Retina (tissue), 1 donor: ENCODE measurements around the gene SH2D3A.
"Not testable (repeated sequence)": the region's sequence is repeated elsewhere in the genome, so short reads cannot be mapped to it uniquely, and the experiment has no call there.

ENCODE experiments used
- DNase-seq: peaks from one replicate; pipeline ENCODE4 v3.0.0-alpha.2; 2016

The SH2D3A gene

DNA sequence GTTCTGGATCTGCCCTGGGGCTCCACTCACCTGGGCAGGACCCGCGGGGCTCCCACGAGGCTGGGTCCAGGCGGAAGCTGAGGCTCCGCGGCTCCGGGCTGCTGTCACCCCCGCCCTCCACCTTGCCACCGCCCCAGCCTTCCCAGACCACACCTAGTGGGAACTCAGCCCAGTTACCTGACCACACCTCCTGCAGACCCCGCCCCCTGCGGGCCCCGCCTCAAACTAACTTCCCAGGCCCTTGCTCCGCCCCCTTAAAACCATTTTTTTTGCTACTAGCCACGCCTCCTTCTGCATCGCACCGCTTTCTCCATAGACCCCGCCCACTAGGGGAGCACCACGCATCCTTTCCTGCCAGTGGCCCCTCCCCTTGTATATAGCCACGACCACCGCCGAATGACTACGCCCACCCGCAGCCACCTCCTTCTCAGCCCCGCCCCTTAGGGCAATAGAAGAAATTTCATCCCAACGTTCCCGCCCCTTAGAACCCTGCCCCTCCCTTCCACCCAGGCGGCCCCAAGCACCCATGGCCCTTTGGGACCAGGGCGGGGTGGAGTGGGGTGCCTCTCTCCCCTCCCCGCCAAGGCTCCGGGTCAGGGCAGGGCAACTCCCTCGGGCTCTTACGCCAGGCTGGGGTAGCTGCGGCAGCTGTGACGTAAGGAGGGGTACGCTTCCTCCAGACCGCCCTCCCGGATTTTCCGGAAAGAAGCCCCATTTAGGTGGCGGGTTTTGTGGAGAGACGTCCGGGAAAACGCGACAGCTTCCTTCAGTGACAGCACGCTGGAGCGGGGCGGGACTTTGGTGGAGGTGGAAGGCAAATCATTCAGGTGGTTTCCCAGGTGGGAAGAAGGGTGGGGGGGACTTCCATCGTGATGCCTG is at the start of gene SH2D3A:
TSS of gene SH2D3A (minus strand) at position 79 of the 879 bp plus-strand sequence. CDS start 3,687 bp downstream, outside the sequence.
- no peak for DNase-seq

DNA sequence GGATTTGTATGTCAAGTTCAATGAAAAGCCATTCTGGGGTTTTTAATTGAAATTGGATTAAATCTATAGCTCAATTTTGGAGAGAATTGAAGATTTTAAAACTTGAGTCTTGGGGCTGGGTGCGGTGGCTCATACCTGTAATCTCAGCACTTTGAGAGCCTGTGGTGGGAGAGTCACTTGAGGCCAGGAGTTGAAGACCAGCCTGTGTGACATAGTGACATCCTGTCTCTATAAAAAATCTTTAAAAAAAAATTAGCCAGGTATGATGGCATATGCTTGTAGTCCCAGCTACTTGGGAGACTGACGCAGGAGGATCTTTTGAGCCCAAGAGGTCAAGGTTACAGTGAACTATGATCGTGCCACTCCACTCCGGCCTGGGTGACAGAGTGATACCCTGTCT is 46.4 kb upstream of the SH2D3A start:
- DNase-seq, result no peak

DNA sequence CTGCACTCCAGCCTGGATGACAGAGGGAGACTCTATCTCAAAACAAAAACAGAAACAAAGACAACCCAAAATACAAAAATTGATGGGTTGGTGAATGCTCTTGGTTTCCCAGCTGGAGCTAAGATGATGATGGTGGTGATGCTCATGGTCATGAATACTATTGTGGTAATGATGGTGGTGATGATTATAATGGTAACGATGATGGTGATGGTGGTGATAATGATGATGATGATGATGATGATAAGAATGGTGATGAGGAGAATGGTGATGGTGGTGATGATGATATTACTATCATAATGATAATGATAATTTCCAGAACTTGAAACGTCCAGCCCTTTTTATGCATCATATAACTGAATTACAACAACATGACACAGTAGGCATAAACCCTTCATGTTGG is 45.4 kb upstream of the SH2D3A start:
- DNase-seq, result no peak

DNA sequence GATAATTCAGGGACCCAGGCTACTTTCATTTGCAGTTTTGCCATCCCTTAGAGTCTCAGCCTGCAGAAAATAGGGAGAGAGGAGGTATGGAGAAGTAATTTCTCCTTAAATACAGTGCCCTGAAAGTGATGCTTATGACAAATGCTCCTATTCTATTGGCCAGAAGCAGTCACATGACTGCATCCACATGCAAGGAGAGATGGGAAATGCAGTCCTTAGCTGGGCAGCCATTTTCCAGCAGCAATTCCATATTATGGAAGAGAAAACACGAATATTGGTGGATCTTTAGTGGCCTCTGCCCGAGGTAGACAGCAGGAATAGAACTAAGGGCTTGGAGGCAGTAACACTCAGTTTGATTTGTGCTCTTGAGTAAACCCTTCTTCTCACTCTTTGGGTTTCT is 44.7 kb upstream of the SH2D3A start:
- no peak for DNase-seq

DNA sequence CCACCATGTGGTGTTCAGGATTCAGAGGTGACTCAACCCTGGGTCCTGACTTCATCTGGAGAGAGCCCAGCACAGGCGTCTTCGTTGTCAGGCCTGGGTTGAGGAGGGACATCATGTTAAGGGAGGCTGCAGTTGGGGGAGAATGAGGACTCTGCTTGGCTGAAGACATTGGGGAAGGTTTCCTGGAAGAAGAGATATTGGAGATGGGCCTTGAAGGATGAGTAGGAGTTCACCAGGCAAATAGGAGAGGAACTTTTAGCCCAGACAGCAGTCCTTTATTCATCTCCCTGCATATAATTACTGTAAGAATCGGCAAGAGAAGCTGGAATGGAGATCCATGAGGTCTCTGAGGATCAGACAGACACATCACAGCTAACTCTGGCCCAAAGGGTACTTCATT is 44.1 kb upstream of the SH2D3A start:
- no peak for DNase-seq

DNA sequence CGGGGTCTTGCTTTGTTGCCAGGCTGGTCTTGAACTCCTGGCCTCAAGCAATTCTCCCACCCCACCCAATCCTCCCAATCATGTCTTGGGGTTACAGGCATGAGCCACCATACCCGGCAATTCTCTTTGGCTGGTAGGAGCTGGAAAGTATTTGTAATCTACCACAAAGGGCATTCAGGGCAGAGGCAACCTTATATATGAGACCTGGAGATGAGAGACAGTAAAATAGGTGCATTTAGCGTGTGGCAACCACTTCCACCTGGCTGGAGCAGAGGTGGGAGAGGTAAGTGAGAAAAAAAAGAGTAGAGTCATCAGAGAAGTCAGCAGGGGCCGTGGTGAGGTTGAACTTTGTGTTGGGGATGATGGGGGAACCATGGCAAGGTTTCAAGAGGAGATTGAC is 42.0 kb upstream of the SH2D3A start:
- no peak for DNase-seq

DNA sequence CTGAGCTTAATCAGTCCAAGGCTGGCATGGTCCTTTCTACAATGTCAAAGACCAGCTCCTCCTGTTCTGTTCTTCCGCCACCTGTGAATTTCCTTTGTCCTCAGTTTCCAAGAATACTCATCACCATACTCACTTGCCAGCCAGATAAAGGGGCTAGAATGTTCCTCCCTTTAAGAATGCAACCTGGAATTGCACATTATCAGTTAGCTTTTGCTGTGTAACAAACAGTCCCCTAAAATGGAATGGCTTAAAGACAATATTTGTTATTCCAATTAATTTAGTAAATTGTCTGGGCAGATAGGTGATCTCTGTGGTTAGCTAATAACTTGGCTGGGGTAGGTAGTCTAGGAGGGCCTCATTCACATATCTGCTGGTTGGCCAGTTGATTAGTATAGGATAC is 41.3 kb upstream of the SH2D3A start:
- no peak for DNase-seq

DNA sequence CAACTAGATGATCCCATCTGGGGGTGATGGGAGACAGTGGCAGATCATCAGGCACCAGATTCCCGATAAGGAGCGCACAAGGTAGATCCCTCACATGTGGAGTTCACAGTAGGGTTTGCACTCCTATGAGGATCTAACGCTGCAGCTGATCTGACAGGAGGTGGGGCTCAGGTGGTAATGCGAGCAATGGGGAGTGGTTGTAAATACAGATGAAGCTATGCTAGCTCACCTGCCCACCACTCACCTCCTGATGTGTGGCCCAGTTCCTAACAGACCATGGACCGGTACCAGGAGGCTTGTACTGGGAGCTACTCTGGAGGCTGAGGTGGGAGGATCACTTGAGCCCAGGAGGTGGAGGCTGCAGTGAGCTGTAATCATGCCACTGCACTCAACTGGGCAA is 40.1 kb upstream of the SH2D3A start:
- no peak for DNase-seq

DNA sequence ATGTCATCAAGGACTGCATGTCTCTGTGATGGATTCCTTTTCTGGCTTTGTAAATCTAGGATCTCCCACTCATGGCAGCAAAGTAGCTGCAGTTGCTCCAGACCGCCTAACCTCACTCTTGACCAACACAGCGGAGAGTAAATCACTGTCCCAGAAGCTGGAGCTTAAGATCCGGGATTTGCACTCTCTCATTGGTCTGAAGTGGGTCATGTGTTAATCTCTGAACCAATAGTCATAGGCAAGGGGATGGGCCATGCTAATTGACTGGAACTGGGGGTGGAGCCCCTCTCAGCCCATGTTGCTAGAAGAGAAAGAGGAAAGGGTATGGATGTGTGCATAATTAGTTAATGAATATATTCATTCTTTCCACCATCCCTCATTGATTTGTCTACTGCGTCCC is 39.3 kb upstream of the SH2D3A start:
- no peak for DNase-seq

DNA sequence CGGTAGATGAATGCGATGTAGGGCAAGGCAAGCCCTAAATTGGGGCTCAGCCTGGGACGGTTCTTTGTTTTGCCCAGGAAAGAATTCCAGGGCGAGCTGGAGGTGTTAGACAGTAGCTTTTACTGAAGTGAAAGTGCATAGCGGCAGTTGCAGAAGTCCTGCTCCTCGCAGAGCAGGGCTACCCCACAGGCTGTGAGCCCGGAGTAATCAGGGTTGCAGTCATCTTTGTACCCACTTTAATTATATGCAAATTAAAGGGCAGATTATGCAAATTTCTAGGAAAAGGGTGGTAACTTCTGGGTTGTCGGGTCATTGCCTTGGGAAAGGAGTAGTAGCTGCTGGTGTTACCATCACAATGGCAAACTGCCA is 35.8 kb upstream of the SH2D3A start:
- DNase-seq, result no peak

DNA sequence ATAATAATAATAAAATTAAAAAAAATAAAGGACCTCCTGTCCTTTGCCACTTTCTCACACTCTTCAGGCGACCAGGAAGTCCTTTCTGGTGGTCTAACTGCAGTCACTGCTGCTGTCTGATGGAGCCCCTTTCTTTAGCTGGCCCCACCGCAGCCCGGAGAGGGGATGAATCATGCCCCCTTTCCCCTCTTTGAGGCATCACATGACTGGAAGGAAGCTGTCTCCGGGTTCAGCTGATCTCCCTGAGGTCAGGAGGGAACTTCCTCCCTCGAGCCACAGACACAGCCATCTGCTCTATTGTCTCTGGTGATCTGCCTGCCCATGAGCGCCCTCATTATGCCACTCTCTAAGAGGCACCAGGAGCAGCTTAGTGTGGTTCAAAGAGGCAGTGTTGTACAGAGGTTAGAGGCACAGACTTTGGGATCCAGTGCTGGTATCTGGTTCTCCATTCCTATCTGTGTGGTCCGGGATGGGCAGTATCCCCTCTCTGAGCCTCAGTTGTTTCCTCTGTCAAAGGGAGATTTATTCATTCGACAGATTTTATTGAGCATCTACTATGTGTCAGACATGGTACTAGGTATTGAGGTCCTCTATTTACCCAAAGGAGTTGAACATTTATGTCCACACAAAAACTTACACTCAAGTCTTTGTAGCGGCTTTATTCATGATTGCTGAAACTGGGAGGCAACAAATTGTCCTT is 35.3 kb upstream of the SH2D3A start:
- no peak for DNase-seq

DNA sequence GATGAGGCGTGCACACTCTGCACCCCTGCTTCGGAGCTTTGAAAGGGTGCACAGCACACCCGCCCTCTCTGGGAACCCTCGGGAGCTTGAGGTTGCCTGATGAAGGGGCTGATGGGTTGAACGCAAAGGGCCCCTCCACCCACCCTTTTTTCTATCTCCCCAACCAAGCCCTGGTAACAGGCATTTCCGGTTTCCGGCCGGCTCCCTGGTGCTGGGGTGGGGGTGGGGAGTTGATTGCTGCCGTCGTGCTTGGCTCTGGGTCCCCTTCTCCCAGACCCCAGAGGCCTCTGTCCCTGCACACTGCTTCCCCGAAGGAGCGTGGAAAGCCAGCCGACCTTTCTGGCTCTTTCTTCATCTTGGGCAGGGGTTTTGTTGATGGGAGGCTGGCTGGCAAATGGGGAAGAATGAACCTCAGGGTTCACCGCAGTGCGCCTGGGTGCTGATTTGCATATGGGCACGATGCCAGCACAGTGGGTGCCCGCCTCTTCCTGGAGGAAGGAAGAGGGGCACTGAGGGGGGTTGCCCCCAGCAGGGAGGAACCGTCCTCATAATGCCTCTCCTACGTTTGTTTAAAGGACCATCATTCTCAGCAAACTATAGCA is 34.4 kb upstream of the SH2D3A start:
- DNase-seq, result peak; percentile 7

DNA sequence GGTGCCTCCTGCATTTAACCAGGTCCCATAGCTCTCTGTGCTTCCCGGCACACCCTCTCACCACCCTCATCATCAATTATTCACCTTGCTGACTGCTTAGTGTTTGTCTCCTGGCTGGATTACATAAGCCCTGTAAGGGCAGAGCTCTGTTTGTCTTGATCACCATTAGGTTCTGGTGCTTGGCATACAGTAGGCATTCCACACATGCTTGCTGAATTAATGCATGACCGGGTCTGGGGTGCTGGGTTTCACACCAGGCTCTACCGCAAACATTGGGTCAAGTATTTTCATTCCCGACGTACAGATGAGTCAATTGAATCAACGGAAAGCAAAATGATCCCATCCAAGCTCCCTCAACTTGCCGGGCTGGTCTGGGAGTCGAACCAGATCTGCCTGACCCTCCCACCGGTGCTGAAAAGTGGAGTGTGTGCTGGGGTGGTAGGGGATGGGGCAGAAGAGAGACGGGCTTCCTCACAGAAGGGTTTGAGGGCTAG is 33.8 kb upstream of the SH2D3A start:
- no peak for DNase-seq

DNA sequence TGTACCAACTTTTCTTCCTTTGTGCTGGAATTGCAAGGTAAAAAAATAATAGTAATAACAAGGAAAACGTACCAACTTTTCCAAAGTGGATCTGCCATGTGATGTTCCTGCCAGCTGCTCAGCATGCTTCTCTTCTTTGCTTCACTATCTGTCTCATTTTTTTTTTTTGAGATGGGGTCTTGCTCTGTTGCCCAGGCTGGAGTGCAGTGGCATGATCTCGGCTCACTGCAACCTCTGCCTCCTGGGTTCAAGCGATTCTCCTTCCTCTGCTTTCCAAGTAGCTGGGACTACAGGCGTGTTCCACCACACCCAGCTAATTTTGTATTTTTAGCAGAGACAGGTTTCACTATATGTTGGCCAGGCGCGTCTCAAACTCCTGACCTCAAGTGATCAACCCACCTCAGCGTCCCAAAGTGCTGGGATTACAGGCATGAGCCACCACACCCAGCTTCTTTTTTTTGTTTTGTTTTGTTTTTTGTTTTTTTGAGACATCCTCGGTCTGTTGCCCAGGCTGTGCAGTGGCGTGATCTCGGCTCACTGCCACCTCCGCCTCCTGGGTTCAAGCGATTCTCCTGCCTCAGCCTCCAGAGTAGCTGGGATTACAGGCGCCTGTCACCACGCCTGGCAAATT is 33.0 kb upstream of the SH2D3A start:
- not testable (repeated sequence) for DNase-seq

DNA sequence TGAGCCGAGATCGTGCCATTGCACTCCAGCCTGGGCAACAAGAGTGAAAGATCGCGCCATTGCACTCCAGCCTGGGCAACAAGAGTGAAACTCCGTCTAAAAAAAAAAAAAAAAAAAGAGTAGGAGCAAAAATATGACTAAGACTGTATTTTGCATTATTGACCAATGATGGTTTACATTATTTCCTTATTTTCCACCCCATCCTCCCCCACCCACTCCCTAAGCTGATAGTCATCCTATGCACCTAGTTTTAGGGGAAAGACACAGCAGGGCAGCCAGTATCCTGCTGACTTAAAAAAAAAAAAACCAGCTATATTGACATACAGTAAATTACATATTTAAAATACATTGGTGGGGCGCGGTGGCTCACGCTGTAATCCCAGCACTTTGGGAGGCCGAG is 30.4 kb upstream of the SH2D3A start:
- DNase-seq, result no peak

DNA sequence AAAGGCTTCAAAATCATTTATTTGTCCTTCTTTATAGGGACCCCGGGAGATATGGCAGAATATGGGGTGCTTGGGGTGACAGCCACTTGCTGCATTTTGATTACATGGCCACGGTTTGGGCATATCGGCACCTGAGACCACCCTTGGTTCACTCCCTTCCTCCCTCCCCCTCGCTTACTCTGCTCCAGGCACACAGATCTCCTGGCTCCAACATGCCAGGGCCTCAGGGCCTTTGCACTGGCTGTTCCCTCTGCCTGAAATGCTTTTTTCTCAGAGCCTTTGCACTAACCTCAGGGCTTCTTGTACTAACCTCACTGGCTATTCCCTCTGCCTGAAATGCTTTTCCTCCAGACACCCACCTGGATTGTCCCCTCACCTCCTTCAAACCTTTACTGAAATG is 29.0 kb upstream of the SH2D3A start:
- no peak for DNase-seq

DNA sequence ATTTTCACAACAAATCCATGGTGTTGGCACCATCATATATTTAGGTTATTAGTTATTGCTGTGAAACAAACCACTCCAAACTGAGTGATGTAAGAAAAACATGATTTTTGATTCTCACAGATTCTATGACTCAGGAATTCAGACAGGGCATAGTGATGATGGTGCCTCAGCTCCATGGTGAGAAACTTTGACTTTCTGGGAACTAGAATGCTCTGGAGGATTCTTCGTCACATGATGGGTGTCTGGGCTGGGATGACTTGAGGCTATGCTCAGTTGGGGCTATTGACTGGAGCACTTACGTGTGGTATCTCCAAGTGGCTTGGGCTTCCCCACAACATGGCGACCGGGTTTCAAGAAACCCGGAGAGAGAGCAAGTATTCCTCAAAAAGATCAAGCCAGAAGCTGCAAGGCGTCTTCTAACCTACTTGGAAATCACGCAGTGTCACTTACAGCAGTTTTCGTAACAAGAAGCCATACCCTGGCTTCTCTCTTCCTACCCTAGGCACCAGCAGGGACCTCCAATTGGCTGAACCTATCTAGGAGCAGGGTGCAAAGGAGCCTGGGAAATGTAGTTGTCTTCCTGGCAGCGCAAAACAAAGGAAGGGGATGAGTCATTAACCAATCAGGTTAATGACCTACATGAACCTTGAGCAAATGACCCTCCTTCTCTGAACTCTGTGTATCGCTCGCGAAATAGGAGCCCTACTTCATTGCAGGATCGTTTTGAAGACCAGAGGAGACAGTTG is 27.6 kb upstream of the SH2D3A start:
- no peak for DNase-seq

DNA sequence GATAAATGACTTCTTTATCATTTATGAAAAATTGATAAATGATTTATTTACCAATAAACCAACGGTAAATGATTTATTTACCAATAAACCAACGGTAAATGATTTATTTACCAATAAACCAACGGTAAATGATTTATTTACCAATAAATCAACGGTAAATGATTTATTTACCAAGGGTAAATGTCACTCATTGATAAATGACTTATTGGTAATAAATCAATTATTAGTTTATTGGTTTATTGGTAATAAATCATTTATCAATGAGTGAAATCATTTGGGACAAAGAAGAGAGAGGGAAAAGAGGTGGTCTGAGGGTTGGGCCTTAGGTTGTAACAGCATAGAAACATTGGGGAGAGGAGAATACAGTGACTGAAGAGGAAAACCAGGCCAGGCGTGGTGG is 26.7 kb upstream of the SH2D3A start:
- DNase-seq, result no peak

DNA sequence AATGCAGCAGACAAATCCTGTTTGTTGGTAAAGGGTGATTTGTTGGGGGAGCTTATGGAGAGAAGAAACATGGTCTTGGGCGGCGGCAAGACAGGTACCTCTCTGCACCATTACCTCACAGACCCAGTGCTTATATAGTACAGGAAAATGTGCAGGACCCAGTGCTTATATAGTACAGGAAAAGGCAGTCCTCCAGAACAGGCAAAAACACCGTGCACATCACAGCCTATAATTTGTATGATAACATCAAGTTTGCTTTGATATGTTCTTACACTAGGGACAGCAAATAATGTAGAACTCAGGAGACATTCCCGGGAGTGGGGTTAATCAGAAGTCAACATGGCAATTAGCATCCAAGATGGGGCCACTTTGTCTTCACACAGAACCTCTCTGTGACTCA is 26.2 kb upstream of the SH2D3A start:
- DNase-seq, result no peak

DNA sequence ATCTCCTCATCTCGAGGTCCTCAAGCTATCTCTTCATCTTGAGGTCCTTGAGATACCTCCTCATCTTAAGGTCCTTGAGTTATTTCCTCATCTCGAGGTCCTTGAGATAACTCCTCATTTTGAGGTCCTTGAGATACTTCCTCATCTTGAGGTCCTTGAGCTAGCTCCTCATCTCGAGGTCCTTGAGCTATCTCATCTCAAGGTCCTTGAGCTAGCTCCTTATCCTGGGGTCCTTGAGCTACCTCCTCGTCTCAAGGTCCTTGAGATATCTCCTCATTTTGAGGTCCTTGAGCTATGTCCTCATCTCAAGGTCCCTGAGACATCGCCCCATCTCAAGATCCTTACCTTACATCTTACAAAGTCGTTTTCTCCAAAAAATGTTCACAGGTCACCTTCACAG is 24.0 kb upstream of the SH2D3A start:
- DNase-seq, result no peak

DNA sequence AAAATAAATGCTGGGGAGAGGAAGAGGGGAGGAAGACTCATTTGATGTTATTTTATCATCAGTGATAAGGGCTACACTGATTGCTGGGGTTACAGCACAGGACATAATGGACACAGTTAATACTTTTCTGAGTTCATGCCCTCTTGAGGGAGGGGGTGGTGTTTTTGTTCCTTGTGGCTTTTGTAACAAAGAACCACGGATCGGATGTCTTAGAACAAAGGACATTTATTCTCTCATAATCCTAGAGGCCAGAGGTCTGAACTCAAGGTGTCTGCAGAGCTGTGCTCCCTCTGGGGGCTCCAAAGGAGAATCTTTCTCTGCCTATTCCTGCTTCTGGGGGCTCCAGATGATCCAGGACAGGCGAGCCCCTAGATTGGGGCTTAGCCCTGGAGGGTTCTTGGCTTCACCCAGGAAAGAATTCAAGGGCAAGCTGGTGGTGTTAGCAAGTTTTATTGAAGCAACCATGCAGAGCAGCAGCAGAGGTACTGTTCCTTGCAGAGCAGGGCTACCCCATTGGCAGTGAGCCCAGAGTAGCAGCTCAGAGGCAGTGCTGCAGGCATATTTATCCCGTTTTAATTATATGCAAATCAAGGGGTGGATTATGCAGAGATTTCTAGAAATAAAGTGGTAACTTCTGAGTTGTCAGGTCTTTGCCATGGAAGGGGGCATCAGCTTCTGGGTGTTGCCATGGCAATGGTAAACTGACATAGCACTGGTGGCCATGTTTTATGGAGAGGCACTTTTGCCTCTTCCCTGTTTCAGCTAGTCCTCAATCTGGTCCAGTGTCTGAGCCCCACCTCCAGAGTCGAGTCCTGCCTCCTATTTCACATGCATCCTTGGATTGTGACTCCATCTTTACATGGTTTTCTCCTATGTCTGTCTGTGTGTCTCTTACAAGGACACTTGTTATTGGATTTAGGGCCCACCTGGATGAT is 23.2 kb upstream of the SH2D3A start:
- no peak for DNase-seq

DNA sequence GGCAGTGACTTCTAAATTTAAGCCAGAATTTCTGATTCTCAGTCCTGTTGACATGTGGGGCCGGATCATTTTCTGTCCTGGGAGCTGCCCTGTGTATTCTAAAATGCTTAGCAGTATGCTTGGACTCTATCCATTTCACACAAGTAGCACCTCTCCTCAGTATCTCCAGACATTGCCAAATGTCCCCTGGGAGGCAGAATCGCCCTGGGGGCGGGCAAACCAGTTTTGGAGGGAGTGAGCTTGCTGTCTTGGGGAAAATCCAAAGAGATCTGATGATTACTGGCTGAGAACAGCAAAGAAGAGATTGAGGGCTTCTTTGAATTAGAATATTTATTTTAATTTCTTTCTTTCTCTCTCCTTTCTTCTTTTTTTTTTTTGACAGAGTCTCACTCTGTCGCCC is 21.7 kb upstream of the SH2D3A start:
- no peak for DNase-seq
